Measurements from ENCODE around the gene ARMCX5. TPM values are rescaled to one million over a fixed set of nuclear protein-coding genes. Genes with fewer than 3 reads are reported as not detected.

The ARMCX5 gene
- total and polyA plus RNA-seq, 2 of the 8 experiments (the other 6 are each of a cell fraction or from before 2014, with no cell fraction given), result 8.6 to 10.9 TPM

GRCh38 chrX:102558607-102559006, 40.7 kb upstream of the ARMCX5 start:
- Histone ChIP-seq H3K18ac (ENCODE audit: extremely low read depth, low read length) (no peak overlapping the region), H3K4me3 (ENCODE audit: extremely low read depth in 1 of 4, insufficient read depth in 2 of 4, low read depth in 3 of 4, low read length in 4 of 4) (no peak overlapping the region), H4K20me1 (replicated peaks in 1 of 2; ENCODE audit: control insufficient read depth in 1 of 2, insufficient read depth in 2 of 2, low read length in 2 of 2) (no peaks in the 10 kb centered on the region), H4K91ac (replicated peaks; ENCODE audit: insufficient read length, low read length) (no peak overlapping the region), H3K79me2 (ENCODE audit: control insufficient read depth in 1 of 2, insufficient read depth in 2 of 2, low read length in 2 of 2) (no peaks in the 10 kb centered on the region), H4K5ac (ENCODE audit: insufficient read length, low read depth, low read length) (no peak overlapping the region), H3K9ac (replicated peaks in 1 of 4; ENCODE audit: extremely low read depth in 1 of 4, low read depth in 3 of 4, low read length in 3 of 4) (no peak overlapping the region), H2BK15ac (ENCODE audit: low read length) (no peak overlapping the region), H2BK12ac (ENCODE audit: low read depth, low read length) (no peak overlapping the region), H3K14ac (ENCODE audit: insufficient read length) (no peak overlapping the region), H3K79me1 (ENCODE audit: low read depth, low read length) (no peaks in the 10 kb centered on the region), H2AK5ac (ENCODE audit: low read depth, low read length) (no peak overlapping the region), H3K23ac (ENCODE audit: insufficient read length) (no peak overlapping the region), H2BK5ac (ENCODE audit: low read depth, low read length) (no peak overlapping the region), H3K4ac (replicated peaks; ENCODE audit: insufficient read length, low read depth, low read length) (no peak overlapping the region), H3K9me3 (ENCODE audit: insufficient read depth in 2 of 2, low read depth in 1 of 2, low read length in 1 of 2) (no peaks in the 10 kb centered on the region), H2BK20ac (ENCODE audit: low read length) (no peak overlapping the region), H3K27ac (ENCODE audit: low read depth, low read length) (no peak overlapping the region), H3K56ac (replicated peaks; ENCODE audit: insufficient read length, low read depth, low read length) (no peak overlapping the region), H3K4me1 (replicated peaks in 1 of 4; ENCODE audit: control insufficient read depth in 3 of 4, insufficient read depth in 4 of 4, low read length in 3 of 4) (no peaks in the 10 kb centered on the region), H3K27me3 (replicated peaks in 1 of 4; ENCODE audit: control insufficient read depth in 3 of 4, extremely low read depth in 1 of 4, insufficient read depth in 3 of 4, low read length in 3 of 4) (no peaks in the 10 kb centered on the region), H2BK120ac (replicated peaks; ENCODE audit: low read depth, low read length) (no peak overlapping the region), H3K36me3 (ENCODE audit: control insufficient read depth in 2 of 4, insufficient read depth in 4 of 4, low read length in 3 of 4) (no peaks in the 10 kb centered on the region), H3K23me2 (ENCODE audit: low read depth, low read length) (no peaks in the 10 kb centered on the region), H4K8ac (ENCODE audit: extremely low read depth, insufficient read depth, low read length) (no peak overlapping the region), H3K4me2 (ENCODE audit: insufficient read depth in 1 of 2, low read depth in 2 of 2, low read length in 2 of 2) (no peak overlapping the region), H2AFZ (ENCODE audit: low read length) (no peak overlapping the region)
- WGBS, 2 experiments (ENCODE audit: extremely low coverage in 1 of 2, insufficient coverage in 1 of 2, insufficient read length in 1 of 2, insufficient replicate concordance in 2 of 2, low coverage in 1 of 2, low lambda C conversion rate in 2 of 2, missing lambda C conversion rate in 1 of 2), result 72% methylated on average over 2 of the region's 2 CpGs; no CpG with 5 or more reads in 1 of the 2 experiments
- DNase-seq (ENCODE audit: low read depth in 1 of 2, low spot score in 2 of 2), result no peak
- no peak for FAIRE-seq
- POLR2A ChIA-PET (ENCODE audit: partially characterized antibody), result no interaction called here
- CTCF ChIA-PET (ENCODE audit: partially characterized antibody), result no interaction called here
- TF ChIP-seq SIRT6 (IDR thresholded peaks at IDR 0.05; ENCODE audit: low read length), result no peak
- no peak for TF ChIP-seq CTBP2 (IDR thresholded peaks at IDR 0.05; ENCODE audit: borderline replicate concordance, insufficient read depth, insufficient read length, low read length)
- no peak for TF ChIP-seq RNF2 (IDR thresholded peaks at IDR 0.05; ENCODE audit: borderline replicate concordance, low read depth, low read length, missing control alignments, poor library complexity, severe bottlenecking)
- TF ChIP-seq KDM1A (IDR thresholded peaks at IDR 0.05; ENCODE audit: borderline replicate concordance, low read length), result no peak
- TF ChIP-seq USF2 (IDR thresholded peaks at IDR 0.05; ENCODE audit: low read length), result no peak
- TF ChIP-seq EP300 (IDR thresholded peaks at IDR 0.05; ENCODE audit: borderline replicate concordance in 1 of 2, low read depth in 2 of 2, low read length in 2 of 2), result no peak
- no peak for TF ChIP-seq JUND (IDR thresholded peaks at IDR 0.05; ENCODE audit: low read length)
- TF ChIP-seq SIN3A (conservative IDR thresholded peaks at IDR 0.05 in 1 of 2, IDR thresholded peaks at IDR 0.05 in 1 of 2; ENCODE audit: low read depth in 1 of 2, low read length in 2 of 2), result no peak
- TF ChIP-seq NANOG (IDR thresholded peaks at IDR 0.05; ENCODE audit: insufficient read depth, low read depth, low read length, poor library complexity, severe bottlenecking), result no peak
- TF ChIP-seq SUZ12 (IDR thresholded peaks at IDR 0.05; ENCODE audit: low read length), result no peak
- no peak for TF ChIP-seq RBBP5 (IDR thresholded peaks at IDR 0.05; ENCODE audit: borderline replicate concordance, low read depth, low read length)
- TF ChIP-seq RAD21 (IDR thresholded peaks at IDR 0.05 in 1 of 2, conservative IDR thresholded peaks at IDR 0.05 in 1 of 2; ENCODE audit: low read depth in 2 of 2, low read length in 2 of 2), result no peak

All from H1 (cell line).